Kasumi-1 (cell line): Measurements from ENCODE around the gene EXTL1.

Experiments
- DNase-seq, 2 experiments: peaks; one replicate each; lab custom pipeline; 2025; lab: John Stamatoyannopoulos, UW

Gene EXTL1

DNA sequence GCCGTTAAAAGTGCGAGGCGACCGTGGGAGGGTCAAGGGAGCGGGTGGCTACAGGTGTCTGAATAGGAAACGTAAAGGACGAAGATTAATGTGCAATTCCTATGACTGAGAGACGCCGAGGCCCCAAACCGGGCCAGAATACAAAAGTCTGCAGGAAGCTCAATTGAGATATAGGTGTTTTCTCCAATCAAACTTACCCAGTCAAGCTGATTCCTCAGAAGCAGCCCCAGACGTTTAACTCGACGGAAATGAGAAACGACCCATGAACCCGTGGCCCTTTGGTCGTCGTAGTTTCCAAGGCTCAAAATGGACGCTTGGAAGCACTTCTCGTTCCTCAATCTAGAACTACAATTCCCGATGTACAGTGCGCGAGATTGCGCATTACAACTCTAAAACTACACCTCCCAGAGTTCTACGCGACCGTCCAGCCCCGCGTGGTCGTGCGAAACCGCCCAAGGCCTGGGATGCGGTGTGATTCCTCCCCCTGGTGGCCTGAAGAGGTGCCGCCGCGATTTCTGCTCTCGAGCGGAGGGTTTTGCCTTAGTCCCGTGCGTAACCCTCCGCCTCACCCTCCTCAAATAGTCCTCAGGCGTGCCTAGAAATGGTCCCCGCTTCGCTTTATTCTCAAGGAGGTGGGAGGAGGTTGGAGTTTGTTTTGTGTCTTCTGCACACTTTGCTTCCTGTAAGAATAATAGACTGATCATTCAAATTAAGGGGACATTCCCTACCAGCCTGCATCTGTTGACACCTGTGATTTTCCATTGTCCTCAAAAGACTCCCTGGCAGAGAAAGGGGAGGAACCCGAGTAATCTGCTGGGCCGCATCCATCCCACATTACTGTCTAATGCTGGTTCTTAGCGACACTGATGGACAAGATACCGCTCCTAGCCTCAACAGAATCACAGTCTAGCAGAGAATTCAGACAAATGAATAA, 23.5 kb upstream of the EXTL1 start, which contains the start of gene PAFAH2:
Gene PAFAH2 (minus strand): TSS at position 236 of the 934 bp plus-strand sequence. CDS start 7,247 bp downstream, outside the sequence.
- peak; percentile 99 for DNase-seq

DNA sequence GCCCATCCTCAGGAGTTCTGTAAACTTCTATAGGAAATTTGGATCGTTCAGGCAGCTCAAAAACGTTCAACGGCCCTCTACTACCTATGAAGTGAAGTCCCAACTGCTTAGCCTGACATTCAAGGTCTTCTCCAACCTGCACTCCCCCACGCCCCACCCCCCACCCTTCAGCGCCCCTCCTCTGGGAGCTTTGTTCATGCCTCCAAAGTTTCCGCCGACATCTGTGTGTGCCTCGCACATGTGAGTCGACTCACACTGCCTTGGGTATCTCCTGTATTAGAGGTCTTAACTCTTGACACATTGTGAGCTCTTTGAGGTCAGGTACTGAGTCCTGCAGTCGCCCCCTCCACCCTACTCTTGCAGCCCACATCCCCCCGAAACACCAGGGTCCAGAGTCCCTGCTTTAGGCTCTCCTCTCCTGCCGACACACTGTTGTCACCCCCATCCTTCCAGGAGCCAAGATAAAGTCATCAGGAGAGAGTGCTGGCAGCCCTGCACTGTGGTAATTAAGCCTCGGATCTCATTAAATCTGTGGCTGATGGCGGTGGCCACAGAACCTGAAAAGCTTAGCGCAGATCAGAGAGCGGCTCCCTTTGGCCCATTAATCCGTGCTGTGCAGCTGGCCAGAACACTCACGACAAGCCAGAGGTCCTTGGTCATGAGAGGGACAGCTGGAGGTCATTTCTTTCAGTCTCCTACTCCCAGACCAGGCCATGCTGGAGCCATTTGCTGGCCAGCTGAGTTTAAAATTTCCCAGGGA, 22.4 kb upstream of the EXTL1 start:
- no peak for DNase-seq

DNA sequence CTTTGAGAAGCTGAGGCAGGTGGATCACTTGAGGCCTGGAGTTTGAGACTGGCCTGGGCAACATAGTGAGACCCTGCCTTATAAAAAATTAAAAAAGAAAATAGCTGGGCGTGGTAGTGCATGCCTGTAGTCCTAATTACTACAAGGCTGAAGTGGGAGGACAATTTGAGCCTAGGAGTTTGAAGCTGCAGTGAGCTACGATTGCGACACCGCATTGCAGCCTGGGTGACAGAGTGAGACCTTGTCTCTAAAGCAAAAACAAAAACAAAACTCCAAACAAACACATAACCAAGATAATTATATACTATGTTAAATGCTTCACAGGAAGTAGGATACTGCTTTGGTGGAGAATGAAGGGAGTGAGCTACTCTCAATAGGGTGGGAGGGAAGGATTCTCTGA, 18.3 kb upstream of the EXTL1 start:
- no peak for DNase-seq

DNA sequence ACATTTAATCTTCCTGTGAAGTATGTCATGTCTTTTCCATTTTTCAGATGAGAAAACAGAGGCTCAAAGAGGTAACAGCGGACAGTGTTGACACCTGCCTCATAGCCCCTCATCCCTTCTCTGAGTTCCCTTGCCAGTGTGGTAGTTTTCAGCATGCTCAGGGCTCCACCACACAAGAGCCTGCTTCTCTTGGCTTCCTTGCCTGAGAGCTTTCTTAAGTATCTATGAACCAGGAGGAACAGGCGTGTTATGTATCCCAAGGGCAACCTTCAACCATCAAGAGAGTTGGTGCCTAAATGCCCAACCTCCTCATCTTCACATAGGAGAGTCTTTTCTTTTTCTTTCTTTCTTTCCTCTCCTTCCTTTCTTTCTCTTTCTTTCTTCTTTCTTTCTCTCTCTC, 17.8 kb upstream of the EXTL1 start:
- DNase-seq = no peak

DNA sequence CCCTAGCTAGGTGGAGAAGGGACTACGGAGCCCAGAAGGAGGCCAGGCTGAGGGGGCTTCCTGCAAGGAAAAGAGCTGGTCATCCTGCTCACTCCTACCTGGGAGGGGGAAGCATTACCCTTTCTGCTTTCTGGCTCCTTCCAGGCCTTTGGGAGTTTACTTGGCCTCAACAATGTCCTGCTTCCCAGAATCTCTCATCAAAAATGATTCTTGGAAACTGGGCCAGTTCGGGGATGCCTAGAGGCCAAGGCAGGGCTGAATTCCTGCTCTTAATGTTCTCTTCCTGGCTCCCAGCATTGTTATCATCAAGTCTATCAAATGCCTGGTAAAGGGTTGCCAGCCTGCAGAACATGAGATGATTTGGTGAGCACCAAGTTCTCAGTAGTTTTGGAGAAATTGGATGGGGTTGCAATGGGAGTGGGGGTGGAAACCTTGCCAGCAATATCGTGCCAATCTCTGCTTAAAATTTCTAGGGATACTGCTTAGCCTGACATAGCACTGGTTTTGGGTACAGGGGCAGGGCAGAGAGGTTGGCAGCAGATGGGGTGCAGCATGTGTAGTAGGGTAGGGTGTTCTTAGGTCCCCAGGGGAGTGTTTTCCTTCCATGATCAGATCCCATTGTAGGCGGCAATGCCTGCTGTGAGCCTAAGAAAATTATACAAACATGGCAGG, 16.0 kb upstream of the EXTL1 start:
- no peak for DNase-seq

DNA sequence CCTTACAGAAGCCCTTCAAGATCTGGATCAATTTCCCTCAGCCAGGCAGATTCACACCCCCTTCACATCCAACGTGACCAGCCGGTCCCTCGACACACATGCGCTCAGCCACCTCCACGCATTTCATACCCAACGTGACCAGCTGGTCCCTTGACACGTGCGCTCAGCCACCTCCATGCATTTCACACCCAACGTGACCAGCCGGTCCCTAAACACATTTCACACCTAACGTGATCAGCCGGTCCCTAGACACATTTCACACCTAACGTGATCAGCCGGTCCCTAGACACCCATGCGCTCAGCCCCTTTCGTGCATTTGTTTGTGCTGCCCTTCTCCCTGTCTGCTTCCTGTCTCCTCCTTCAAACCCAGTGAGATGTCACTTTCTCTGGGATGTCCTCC, 14.9 kb upstream of the EXTL1 start:
- no peak for DNase-seq

DNA sequence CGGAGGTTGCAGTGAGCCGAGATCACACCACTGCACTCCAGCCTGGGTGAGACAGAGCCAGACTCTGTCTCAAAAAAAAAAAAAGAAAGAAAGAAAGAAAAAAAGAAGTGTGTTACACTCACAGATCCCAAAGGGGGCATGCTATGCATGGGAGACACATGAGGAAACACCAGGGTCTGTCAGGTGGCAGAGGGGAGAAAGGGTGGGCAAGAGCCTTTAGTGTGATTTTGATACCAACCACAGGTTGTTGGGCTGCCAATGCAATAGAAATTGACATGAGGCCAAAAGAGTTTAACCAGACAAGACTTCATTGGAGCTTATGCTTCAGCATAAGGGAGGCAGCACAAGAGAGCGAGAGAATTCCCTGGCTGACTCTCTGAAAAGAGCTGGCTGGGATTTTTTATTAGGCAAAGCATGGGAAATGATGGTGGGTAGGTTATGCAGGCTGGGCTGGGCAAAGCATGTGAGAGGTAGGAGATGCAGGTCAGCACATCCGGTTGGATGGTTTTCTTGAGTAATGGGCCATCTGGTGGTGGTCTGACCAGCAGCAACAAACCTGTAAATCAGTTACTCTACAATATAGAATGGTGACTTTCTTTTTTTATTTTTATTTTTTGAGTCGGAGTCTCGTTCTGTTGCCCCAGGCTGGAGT, 11.7 kb upstream of the EXTL1 start:
- peak in 1 of 2 experiments; percentile 21 for DNase-seq

DNA sequence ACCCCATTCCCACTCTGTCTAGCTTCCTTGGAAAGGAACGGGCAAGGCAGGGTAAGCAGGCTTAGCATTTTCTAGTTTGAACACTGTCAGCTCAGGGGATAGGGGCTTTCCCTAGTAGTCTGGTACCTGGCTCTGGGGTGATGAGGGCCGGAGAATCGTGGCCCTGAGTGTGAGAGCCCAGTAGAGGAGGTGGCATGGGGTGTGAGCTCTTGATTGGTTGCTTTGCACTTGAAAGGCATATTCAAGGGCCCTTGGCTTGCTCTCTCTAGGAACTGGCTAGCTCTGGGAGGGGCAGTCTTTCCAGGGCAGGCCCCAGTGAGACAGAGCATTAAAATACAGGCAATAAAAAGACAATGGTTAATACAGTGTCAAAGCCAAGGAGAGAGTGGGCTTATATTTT, 10.8 kb upstream of the EXTL1 start:
- no peak for DNase-seq

DNA sequence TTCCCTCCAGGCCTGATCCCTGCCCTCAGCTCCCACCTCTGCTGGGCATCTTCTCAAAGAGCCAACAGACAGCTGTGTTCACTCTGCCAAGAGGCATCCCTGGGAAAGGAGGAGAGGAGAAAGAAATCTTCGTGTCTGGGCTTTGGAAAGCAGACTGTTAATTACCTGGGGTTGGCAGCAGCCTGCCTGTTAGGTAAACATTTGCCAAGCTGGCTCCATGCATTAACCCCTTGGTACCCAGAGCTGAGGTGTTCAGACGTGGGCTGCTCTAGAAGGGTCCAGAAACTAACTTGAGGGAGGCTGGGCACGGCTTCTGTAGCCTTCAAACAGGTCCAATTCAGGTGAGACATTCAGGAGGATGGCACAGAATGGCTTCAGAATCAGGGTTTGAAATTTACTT, 8.7 kb upstream of the EXTL1 start:
- DNase-seq = no peak

DNA sequence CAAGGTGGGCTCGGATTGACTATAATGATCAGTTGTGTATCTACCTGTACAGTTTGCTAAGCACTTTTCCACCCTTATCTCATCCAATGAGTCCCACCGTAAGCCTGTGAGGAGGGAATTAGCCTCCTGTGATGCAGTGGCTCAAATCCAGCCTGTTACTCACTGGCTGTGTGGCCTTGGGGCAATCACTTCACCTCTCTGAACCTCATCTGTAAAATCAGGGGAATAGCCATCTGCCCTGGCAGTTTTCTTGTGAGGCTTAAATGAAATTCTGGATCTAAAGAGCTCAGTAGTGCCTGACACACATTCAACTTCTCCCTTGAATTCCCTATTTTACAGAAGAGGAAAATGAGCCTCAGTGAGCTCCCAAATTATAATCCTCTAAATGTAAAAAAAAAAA, 7.4 kb upstream of the EXTL1 start:
- no peak for DNase-seq

DNA sequence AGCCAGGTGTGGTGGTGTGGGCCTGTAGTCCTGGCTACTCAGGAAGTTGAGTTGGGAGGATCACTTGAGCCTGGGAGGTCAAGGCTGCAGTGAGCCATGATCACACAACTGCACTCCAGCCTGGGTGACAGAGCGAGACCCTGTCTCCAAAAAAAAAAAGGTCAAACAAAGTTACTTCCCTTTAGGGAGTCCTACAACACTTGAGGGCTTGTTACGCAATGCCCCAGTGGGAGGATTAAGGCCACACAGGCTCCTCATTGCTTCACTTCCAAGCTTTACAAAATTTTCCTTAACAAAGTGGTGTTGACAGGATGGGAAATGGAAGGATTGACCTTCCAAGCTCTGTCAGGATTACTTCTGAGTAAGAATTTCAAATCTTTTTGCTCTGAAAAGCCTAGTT, 6.2 kb upstream of the EXTL1 start:
- DNase-seq = peak; percentile 39 to 52

DNA sequence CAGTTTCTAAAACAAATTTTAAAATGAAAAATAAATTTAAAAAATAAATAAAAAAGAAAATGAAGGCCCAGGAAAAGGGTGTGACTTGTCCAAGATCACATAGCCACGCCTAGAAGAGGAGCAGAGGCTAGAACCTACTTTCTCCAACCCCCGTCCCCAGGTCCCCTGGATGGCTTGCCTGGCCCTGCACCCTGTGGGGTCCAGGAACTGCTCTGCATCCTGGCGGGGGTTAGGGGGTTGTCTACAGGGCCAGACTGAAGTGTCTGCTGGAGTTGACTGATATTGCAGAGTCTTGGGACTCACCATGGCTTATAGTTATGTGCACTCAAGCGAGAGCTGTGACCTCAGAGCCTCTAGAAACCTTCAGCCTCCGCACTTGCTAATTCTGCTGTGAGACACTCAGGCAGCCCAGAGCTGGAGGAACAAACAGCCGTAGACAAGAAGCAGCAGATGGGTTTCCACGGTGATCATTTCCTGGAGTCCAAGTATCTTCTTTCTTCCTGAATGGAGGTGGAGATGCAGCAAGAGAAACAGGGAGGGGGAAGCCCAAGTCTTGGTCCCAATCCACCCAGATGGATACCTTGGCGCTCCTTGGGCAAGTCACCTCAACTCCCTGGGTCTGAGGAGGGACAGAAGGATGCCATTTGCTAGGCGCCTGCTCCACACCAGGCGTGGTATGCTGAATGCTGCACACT, 5.2 kb upstream of the EXTL1 start:
- peak; percentile 65 to 79 for DNase-seq

DNA sequence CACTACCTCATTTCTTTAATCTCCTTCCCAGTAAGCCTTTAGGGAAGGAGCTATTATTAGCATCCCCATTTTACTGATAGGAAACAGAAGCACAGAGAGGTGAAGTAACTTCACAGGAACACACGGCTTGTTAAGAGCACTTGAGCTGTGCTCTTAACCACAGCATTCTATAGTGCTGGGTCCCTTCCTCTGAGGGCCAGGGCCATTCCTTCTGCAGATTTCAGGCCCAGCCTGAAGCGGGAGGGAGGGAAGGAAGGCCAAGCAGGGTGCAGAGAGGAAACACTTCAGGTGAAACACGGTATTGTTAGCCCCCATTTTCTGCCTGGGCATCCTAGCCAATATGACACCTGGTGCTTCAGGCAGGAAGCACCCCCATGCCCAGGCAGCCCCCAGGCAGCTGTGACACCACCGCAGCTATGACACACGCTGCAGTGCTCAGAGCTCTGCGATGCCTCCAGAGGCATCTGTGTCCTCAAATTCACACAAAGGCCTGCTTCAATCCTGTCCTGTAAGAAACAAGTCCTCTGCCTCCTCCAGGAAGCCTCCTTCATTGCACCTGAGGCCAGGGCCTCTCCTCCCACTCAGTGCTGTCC, 4.5 kb upstream of the EXTL1 start:
- DNase-seq = peak; percentile 89

DNA sequence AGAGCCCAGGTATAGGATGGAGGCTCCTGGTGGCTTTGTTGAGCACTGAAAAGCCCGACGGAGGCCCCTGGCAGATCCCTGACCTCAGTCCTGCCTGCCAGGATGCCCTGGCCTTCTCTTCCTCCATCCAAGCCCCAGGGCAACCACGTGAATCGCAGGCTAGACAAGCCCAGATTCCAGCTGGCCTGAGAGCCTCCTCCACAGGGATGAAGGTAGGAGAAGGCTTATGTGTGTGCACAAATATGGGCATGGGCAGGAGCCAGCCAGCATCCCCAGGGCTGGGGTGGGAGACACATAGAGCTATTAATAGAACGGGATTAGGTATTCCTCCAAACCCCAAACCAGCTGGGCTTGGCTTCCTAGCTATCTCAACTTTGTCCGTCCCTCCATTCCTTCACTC, 4.0 kb upstream of the EXTL1 start:
- DNase-seq = no peak

DNA sequence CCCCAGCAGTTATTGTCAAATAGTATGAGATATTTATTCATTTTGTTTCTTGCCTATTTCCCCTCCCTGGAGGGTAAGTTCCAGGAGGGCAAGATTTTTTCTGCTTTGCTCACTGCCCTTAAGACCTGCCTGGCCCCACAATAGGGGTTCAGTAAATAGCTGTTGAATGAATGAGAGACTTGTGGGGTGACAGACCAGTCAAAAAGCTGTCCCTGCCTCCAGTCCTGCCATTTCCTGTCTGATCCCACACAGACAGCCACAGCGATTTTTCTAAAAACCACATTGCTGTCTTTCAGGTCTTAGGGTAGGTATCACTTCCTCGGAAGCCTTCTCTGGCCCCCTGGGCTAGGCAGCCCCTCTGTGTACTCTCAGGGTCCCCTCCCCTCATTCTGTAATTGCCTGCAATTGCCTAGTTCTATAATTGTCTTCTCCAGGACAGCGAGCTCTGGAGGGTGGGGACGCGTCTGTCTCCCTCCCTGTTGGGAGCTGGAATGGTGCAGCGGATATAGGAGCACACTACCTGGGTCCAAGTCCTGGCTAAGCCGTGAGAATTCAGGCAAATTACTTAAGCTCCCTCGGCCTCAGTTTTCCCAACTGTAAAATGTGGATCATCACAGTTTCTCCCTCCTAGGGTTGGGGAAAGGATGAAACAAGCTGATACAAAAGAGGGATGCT, 1.8 kb upstream of the EXTL1 start:
- DNase-seq = peak; percentile 26 to 36

DNA sequence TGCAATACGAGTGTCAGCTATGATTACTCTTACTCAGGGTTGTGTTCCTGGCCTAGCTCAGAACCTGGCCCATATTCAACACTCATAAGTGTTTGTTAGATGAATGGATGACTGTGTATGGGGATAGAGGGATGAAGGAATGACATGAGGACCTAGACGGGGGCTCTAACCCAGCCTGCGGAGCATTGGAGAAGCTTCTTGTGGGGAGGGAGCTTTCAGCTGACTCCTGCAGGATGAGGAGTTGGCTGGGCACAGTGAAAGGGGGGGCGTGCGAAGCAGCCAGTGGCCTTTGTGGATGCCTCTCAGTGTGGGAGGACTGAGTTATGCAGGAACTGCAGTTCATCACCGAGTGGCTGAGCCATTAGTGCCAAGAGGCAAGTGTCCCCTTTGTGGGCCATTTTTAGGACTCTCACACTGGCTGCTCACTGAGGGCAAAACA, 1.2 kb upstream of the EXTL1 start:
- no peak for DNase-seq

DNA sequence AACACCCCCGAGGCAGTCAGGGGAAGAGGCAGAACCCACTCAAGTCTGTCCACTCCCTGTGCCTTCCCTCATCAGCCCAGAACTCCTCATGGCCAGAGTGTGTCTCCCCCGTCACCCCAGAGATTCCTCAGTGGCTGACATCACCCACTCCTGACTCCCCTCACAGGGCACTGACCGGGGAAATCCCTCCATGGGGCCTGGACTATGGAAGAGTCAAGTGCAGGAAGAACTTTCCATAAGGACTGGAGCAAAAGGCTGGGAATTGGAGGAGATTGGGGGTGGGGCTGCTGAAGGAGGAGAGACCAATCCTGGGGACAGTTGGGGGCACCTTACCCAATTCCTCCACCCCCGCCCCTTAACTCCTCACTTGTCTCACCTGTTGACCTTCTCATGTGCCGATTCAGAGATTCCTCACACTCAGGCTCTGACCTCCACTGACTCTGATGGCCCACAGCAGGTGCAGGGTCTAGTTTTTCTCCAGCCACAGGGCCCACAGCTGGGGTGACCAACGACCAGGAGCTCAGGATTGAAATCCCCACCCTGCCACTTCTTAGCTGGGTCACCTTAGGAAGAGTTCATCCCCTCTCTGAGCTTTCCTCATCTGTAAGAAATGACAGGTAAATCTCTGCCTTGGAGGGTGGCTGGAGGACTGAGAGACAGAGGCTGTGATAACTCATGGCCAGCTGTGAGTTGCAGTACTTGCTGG, 481 bp upstream of the EXTL1 start:
- no peak for DNase-seq

DNA sequence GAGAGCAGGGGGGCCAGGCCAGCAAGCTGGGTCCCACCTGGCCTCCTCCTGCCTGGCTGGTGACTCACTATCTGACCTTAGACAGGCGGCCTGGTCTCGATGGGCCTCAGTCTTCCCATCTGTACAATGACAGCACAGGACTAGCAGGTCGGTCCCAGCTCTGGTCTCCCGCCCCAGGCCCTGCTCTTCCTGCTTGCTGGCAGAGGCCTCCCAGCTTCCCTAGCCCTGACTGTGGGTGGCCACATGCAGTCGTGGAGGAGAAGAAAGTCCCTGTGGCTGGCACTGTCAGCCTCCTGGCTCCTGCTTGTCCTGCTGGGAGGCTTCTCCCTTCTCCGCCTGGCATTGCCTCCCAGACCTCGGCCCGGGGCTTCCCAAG, 817 bp downstream of the EXTL1 start:
- DNase-seq = no peak

DNA sequence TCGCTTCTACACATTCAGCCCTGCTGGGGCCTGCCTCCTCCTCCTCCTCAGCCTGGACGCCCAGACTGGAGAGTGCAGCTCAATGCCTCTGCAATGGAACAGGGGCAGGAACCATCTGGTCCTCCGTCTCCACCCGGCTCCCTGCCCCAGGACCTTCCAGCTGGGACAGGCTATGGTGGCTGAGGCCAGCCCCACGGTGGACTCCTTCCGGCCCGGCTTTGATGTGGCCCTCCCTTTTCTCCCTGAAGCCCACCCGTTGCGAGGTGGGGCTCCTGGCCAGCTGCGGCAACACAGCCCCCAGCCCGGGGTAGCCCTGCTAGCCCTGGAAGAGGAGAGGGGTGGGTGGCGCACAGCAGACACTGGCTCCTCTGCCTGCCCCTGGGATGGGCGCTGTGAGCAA, 1.4 kb downstream of the EXTL1 start:
- DNase-seq = no peak

DNA sequence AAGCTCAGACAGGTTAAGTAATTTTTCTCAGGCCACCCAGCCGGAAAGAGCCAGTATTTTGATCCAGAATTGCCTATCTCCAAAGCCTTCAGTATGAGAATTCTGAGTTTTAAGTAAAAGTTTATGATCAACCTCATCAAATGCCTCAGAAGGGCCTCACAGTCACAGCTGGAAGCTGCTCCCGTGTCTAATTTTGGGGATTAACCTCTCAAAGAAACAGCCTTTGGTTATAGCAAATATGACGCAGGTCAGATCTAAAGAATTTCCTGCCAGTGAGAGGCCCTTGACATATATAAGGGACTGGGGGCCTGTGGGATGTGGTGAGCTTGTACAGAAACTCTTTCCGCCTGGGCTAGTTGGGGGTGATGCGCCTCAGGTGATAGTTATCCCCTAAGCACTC, 2.3 kb downstream of the EXTL1 start:
- DNase-seq = no peak
